Measurements from ENCODE around the gene ZNF609. TPM values are rescaled to one million over a fixed set of nuclear protein-coding genes. Genes with fewer than 3 reads are reported as not detected.
A peak's percentile ranks its signal among the peaks of the same experiment; 100 is the strongest.

The ZNF609 gene
- total and polyA plus RNA-seq, 2 of the 13 experiments (the other 11 are each of a cell fraction or from before 2014, with no cell fraction given), result 8.9 to 9.9 TPM

DNA sequence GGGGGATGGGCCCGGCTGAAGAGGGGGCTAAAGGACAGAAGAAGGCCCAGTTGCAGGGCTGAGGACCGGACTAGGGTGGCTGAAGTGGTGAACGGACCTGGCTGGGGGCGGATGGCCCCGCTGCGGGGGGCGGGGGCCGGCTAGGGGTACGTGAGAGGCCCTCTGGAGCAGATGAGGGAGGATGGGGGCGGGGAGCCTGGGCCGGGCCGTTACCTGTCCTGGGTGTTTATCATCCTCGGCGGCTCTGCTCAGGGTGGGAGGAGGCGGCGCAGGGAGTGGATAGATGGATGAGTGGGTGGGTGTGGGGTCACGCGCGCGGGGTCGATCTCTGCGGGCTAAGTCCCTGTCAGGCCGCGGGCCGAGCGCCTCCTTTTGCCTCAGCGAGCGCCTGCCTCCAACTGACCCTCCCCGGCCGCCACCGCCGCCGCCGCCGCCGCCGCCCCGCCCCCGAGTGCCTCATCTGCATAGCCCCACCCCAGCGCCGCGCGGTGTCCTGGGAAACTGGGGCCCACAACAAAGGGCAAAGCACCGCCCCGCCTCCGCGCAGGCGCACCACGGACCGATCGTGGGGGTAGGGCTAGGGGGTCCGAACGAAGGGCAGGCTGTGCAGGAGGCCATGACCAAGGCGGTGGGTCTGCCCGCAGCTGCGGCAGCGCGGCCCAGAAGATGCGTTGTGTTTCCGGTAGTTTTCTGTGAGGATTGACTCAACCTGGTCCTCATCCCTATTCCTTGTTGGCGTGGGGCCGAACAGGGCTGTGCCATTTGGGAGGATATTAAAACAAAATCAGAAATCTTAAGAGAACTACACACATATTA lies 242.6 kb downstream of the ZNF609 start (continued):
- TF ChIP-seq, protein P1, sequence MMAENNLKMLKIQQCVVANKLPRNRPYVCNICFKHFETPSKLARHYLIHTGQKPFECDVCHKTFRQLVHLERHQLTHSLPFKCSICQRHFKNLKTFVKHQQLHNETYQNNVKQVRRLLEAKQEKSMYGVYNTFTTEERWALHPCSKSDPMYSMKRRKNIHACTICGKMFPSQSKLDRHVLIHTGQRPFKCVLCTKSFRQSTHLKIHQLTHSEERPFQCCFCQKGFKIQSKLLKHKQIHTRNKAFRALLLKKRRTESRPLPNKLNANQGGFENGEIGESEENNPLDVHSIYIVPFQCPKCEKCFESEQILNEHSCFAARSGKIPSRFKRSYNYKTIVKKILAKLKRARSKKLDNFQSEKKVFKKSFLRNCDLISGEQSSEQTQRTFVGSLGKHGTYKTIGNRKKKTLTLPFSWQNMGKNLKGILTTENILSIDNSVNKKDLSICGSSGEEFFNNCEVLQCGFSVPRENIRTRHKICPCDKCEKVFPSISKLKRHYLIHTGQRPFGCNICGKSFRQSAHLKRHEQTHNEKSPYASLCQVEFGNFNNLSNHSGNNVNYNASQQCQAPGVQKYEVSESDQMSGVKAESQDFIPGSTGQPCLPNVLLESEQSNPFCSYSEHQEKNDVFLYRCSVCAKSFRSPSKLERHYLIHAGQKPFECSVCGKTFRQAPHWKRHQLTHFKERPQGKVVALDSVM (CRISPR knock-in tag; IDR thresholded peaks at IDR 0.05), result peak; percentile 74
- TF ChIP-seq FLYWCH1 (CRISPR knock-in tag; IDR thresholded peaks at IDR 0.05) (no peak), ZNF567 (CRISPR knock-in tag; IDR thresholded peaks at IDR 0.05; ENCODE audit: borderline replicate concordance) (no peak), ZMYM4 (CRISPR knock-in tag; IDR thresholded peaks at IDR 0.05) (peak; percentile 88), ZNF572 (CRISPR knock-in tag; IDR thresholded peaks at IDR 0.05) (peak; percentile 92; the same call in 1 of the 2 replicates), JUNB (CRISPR knock-in tag; IDR thresholded peaks at IDR 0.05; ENCODE audit: borderline replicate concordance) (no peak), NONO (IDR thresholded peaks at IDR 0.05) (no peak), NONO (CRISPR knock-in tag; conservative IDR thresholded peaks at IDR 0.05) (peak; percentile 90)
- TF ChIP-seq, protein P2, sequence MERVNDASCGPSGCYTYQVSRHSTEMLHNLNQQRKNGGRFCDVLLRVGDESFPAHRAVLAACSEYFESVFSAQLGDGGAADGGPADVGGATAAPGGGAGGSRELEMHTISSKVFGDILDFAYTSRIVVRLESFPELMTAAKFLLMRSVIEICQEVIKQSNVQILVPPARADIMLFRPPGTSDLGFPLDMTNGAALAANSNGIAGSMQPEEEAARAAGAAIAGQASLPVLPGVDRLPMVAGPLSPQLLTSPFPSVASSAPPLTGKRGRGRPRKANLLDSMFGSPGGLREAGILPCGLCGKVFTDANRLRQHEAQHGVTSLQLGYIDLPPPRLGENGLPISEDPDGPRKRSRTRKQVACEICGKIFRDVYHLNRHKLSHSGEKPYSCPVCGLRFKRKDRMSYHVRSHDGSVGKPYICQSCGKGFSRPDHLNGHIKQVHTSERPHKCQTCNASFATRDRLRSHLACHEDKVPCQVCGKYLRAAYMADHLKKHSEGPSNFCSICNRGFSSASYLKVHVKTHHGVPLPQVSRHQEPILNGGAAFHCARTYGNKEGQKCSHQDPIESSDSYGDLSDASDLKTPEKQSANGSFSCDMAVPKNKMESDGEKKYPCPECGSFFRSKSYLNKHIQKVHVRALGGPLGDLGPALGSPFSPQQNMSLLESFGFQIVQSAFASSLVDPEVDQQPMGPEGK (CRISPR knock-in tag; IDR thresholded peaks at IDR 0.05), result peak; percentile 51
- TF ChIP-seq, protein P3, sequence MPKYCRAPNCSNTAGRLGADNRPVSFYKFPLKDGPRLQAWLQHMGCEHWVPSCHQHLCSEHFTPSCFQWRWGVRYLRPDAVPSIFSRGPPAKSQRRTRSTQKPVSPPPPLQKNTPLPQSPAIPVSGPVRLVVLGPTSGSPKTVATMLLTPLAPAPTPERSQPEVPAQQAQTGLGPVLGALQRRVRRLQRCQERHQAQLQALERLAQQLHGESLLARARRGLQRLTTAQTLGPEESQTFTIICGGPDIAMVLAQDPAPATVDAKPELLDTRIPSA (CRISPR knock-in tag; IDR thresholded peaks at IDR 0.05; ENCODE audit: borderline replicate concordance), result no peak
